Stimulated activated CD8-positive, alpha-beta memory T cell treated with anti-CD3 and anti-CD28 coated beads, Interleukin-7, amount 100 ng/mL, for 1 hour (primary cell): ENCODE results near the gene OGA.
"Not testable (repeated sequence)": the region's sequence is repeated elsewhere in the genome, so short reads cannot be mapped to it uniquely, and the experiment has no call there.

ENCODE experiments used
- DNase-seq, 2 donors: peaks; one replicate each; pipeline ENCODE4 v3.0.0-alpha.2; 2020; ENCODE audit warnings: low read depth in 2 of 2

Gene OGA

GRCh38 chr10:101797403-101798059 lies 20.7 kb downstream of the OGA start:
- no peak for DNase-seq

- no peak for DNase-seq
These were observed 24.7 kb downstream of the OGA start for GRCh38 chr10:101793526-101793925.

GRCh38 chr10:101789686-101790085 lies 28.6 kb downstream of the OGA start:
- DNase-seq: no peak

- DNase-seq: not testable (repeated sequence)
These were observed 29.0 kb downstream of the OGA start for GRCh38 chr10:101789231-101789630.

- no peak for DNase-seq
These were observed 32.4 kb downstream of the OGA start for GRCh38 chr10:101785801-101786200.

- no peak for DNase-seq
These were observed 33.7 kb downstream of the OGA start for GRCh38 chr10:101784558-101784957.

- DNase-seq: no peak
These were observed 34.5 kb downstream of the OGA start for GRCh38 chr10:101783736-101784118.

- DNase-seq: peak; percentile 61 to 65
These were observed 35.2 kb downstream of the OGA start, which contains the start of gene NPM3 for GRCh38 chr10:101782811-101783735. TSS of gene NPM3 (minus strand) at chr10:101783446. CDS start at chr10:101783390, 56 bp downstream.

GRCh38 chr10:101781984-101782810 lies 36.0 kb downstream of the OGA start:
- no peak for DNase-seq

- DNase-seq: no peak
These were observed 36.6 kb downstream of the OGA start for GRCh38 chr10:101781655-101781983.

- DNase-seq: peak; percentile 34 to 51
These were observed 37.2 kb downstream of the OGA start for GRCh38 chr10:101780818-101781654.

GRCh38 chr10:101780187-101780817 lies 37.9 kb downstream of the OGA start:
- DNase-seq: no peak

GRCh38 chr10:101779544-101780186 lies 38.6 kb downstream of the OGA start:
- DNase-seq: peak; percentile 63 to 74

- DNase-seq: no peak
These were observed 39.3 kb downstream of the OGA start for GRCh38 chr10:101778781-101779543.

GRCh38 chr10:101778151-101778780 lies 40.0 kb downstream of the OGA start:
- DNase-seq: no peak

- DNase-seq: no peak
These were observed 40.6 kb downstream of the OGA start for GRCh38 chr10:101777619-101778145.

GRCh38 chr10:101776161-101776817 lies 42.0 kb downstream of the OGA start:
- no peak for DNase-seq
